Uterus (tissue), 4 donors: Measurements from ENCODE around the gene TRIM17. TPM values are rescaled to one million over a fixed set of nuclear protein-coding genes. Genes with fewer than 3 reads are reported as not detected.

Experiments
- DNase-seq, 2 donors: peaks; one replicate each; pipeline ENCODE4 v3.0.0-alpha.2; 2019 to 2020
- H3K27ac ChIP-seq, 2 donors: fragments of 200-600 bp; sonication (generic); 1 replicate in 1 of 2; 2 replicates in 1 of 2; pipeline ENCODE4 v1.5.1; 2016 to 2018
- H3K27me3 ChIP-seq, 2 donors: fragments of 200-600 bp; sonication (generic); one replicate each; pipeline ENCODE4 v1.5.1; 2018 to 2019; ENCODE audit warnings: control low read depth in 1 of 2
- H3K36me3 ChIP-seq, 2 donors: fragments of 200-600 bp; sonication (generic); one replicate each; pipeline ENCODE4 v1.5.1; 2019; ENCODE audit warnings: control low read depth in 1 of 2
- H3K4me1 ChIP-seq, 2 donors: fragments of 200-600 bp; sonication (generic); one replicate each; pipeline ENCODE4 v1.5.1; 2018 to 2019; ENCODE audit warnings: control low read depth in 1 of 2
- H3K4me3 ChIP-seq, 2 donors: fragments of 200-600 bp; sonication (generic); 1 replicate in 1 of 2; 2 replicates in 1 of 2; pipeline ENCODE4 v1.5.1; 2018 to 2019; ENCODE audit warnings: mild to moderate bottlenecking in 1 of 2
- H3K9me3 ChIP-seq, 2 donors: fragments of 200-600 bp; sonication (generic); one replicate each; pipeline ENCODE4 v1.5.1; 2019; ENCODE audit warnings: control low read depth in 1 of 2
- CTCF ChIP-seq, 4 experiments: fragments of 200-600 bp in 2 of 4; fragments of 450-650 bp in 2 of 4; sonication (generic) in 2 of 4; IDR thresholded peaks; one replicate each; pipeline ENCODE4 v1.5.1; 2016 to 2019; ENCODE audit warnings: antibody characterized with exemption in 4 of 4, mild to moderate bottlenecking in 2 of 4, moderate library complexity in 1 of 4
- POLR2A ChIP-seq, 2 donors: fragments of 450-650 bp; IDR thresholded peaks; one replicate each; pipeline ENCODE4 v1.6.1; 2016; ENCODE audit warnings: antibody characterized with exemption in 2 of 2, mild to moderate bottlenecking in 1 of 2, moderate library complexity in 1 of 2
- intact Hi-C: fragments of 100-400 bp; cut with DNase I; formaldehyde crosslinking; loops from one replicate; pipeline ENCODE4 v1.15.1; 2023; ENCODE audit warnings: low total_unique reads
- total RNA-seq, 4 donors: library from RNA; depleted of rRNA in 3 of 4; stranded (reverse); fragments of >200 nt in 3 of 4; gene quantifications; one replicate each; pipeline versions ENCODE4 v1.1.0 to v1.2.4, GENCODE V29; 2014 to 2023
- donor health status: DM: yes; HTN: yes; CAD: no.

TRIM17 gene
- total RNA-seq, 4 donors from 2014 or later: 3.2 to 5.9 TPM; not detected in 2

- peaks cover 3 to 26% of the 10 kb centered on the region in 2 donors for H3K4me1 ChIP-seq
- peak overlapping the region; percentile 52 to 94 for H3K4me3 ChIP-seq
- H3K9me3 ChIP-seq: no peaks in the 10 kb centered on the region
- no peak for TF ChIP-seq CTCF (IDR thresholded peaks at IDR 0.05)
- no peak for TF ChIP-seq POLR2A (IDR thresholded peaks at IDR 0.05)
- peak overlapping the region; percentile 44 to 84 for H3K27ac ChIP-seq
- H3K27me3 ChIP-seq: no peaks in the 10 kb centered on the region
- DNase-seq: no peak
- intact Hi-C loops: no loop called here
- no peaks in the 10 kb centered on the region for H3K36me3 ChIP-seq
Measured at GRCh38 chr1:228405200-228405978, 11.3 kb downstream of the TRIM17 start.

- intact Hi-C loops: no loop called here
- no peak for DNase-seq
- Histone ChIP-seq H3K4me1 (peaks cover 3 to 26% of the 10 kb centered on the region in 2 donors), H3K27ac (no peak overlapping the region), H3K27me3 (no peaks in the 10 kb centered on the region), H3K9me3 (no peaks in the 10 kb centered on the region), H3K4me3 (no peak overlapping the region), H3K36me3 (no peaks in the 10 kb centered on the region)
- TF ChIP-seq CTCF (IDR thresholded peaks at IDR 0.05) (no peak), POLR2A (IDR thresholded peaks at IDR 0.05) (no peak)
Measured at GRCh38 chr1:228404107-228404720, 12.4 kb downstream of the TRIM17 start.

- TF ChIP-seq CTCF (IDR thresholded peaks at IDR 0.05) (no peak), POLR2A (IDR thresholded peaks at IDR 0.05) (no peak)
- Histone ChIP-seq H3K27ac (no peak overlapping the region), H3K4me3 (no peak overlapping the region), H3K9me3 (no peaks in the 10 kb centered on the region), H3K27me3 (no peaks in the 10 kb centered on the region), H3K4me1 (peaks cover 3 to 26% of the 10 kb centered on the region in 2 donors), H3K36me3 (no peaks in the 10 kb centered on the region)
- DNase-seq: no peak
- intact Hi-C loops: no loop called here
Measured at GRCh38 chr1:228403231-228403631, 13.4 kb downstream of the TRIM17 start.

GRCh38 chr1:228402641-228403025, 14.0 kb downstream of the TRIM17 start:
- peaks cover 3 to 21% of the 10 kb centered on the region in 2 donors for H3K4me1 ChIP-seq
- intact Hi-C loops: no loop called here
- no peak overlapping the region for H3K4me3 ChIP-seq
- no peak for DNase-seq
- no peaks in the 10 kb centered on the region for H3K36me3 ChIP-seq
- no peaks in the 10 kb centered on the region for H3K9me3 ChIP-seq
- H3K27me3 ChIP-seq: no peaks in the 10 kb centered on the region
- TF ChIP-seq CTCF (IDR thresholded peaks at IDR 0.05) (no peak), POLR2A (IDR thresholded peaks at IDR 0.05) (no peak)
- H3K27ac ChIP-seq: no peak overlapping the region
